ENCODE data around the gene BOD1L1. TPM values are rescaled to one million over a fixed set of nuclear protein-coding genes. Genes with fewer than 3 reads are reported as not detected.

The BOD1L1 gene
- total and polyA plus RNA-seq, 2 of the 8 experiments (the other 6 are each of a cell fraction or from before 2014, with no cell fraction given), result 6.8 to 39.3 TPM

- TF ChIP-seq CHD7 (IDR thresholded peaks at IDR 0.05; ENCODE audit: insufficient replicate concordance, low read length) (no peak), TCF12 (IDR thresholded peaks at IDR 0.05; ENCODE audit: low read depth, low read length) (peak; percentile 57; the same call in 1 of the 2 replicates), RNF2 (IDR thresholded peaks at IDR 0.05; ENCODE audit: borderline replicate concordance, low read depth, low read length, missing control alignments, poor library complexity, severe bottlenecking) (peak; percentile 86), CHD1 (IDR thresholded peaks at IDR 0.05; ENCODE audit: low read depth, low read length) (no peak), POU5F1 (IDR thresholded peaks at IDR 0.05; ENCODE audit: low read depth, low read length) (no peak), ASH2L (IDR thresholded peaks at IDR 0.05; ENCODE audit: low read length) (peak; percentile 49), EGR1 (IDR thresholded peaks at IDR 0.05; ENCODE audit: borderline replicate concordance, low read depth, low read length) (no peak), SUZ12 (IDR thresholded peaks at IDR 0.05; ENCODE audit: low read length) (peak; percentile 80; the same call in 1 of the 2 replicates), TEAD4 (IDR thresholded peaks at IDR 0.05; ENCODE audit: low read depth, low read length) (no peak), TAF7 (optimal IDR thresholded peaks at IDR 0.05; ENCODE audit: borderline replicate concordance, low read depth, low read length) (no peak)
These were observed 96.5 kb downstream of the BOD1L1 start (continued) for GRCh38 chr4:13530823-13531624.

Data from H1 (cell line).